GM18498 (cell line): ENCODE measurements around the gene CHRNB2.
A peak's percentile ranks its signal among the peaks of the same experiment; 100 is the strongest.
"Not testable (repeated sequence)": the region's sequence is repeated elsewhere in the genome, so short reads cannot be mapped to it uniquely, and the experiment has no call there.

Experiments
- ATAC-seq: cut with Tn5 transposase; IDR thresholded peaks from one replicate; pipeline ENCODE4 v1.9.1; 2021; ENCODE audit warnings: mild to moderate bottlenecking, moderate library complexity; ENCODE audit not compliant: unreplicated experiment

CHRNB2 gene, protein sequence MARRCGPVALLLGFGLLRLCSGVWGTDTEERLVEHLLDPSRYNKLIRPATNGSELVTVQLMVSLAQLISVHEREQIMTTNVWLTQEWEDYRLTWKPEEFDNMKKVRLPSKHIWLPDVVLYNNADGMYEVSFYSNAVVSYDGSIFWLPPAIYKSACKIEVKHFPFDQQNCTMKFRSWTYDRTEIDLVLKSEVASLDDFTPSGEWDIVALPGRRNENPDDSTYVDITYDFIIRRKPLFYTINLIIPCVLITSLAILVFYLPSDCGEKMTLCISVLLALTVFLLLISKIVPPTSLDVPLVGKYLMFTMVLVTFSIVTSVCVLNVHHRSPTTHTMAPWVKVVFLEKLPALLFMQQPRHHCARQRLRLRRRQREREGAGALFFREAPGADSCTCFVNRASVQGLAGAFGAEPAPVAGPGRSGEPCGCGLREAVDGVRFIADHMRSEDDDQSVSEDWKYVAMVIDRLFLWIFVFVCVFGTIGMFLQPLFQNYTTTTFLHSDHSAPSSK

DNA sequence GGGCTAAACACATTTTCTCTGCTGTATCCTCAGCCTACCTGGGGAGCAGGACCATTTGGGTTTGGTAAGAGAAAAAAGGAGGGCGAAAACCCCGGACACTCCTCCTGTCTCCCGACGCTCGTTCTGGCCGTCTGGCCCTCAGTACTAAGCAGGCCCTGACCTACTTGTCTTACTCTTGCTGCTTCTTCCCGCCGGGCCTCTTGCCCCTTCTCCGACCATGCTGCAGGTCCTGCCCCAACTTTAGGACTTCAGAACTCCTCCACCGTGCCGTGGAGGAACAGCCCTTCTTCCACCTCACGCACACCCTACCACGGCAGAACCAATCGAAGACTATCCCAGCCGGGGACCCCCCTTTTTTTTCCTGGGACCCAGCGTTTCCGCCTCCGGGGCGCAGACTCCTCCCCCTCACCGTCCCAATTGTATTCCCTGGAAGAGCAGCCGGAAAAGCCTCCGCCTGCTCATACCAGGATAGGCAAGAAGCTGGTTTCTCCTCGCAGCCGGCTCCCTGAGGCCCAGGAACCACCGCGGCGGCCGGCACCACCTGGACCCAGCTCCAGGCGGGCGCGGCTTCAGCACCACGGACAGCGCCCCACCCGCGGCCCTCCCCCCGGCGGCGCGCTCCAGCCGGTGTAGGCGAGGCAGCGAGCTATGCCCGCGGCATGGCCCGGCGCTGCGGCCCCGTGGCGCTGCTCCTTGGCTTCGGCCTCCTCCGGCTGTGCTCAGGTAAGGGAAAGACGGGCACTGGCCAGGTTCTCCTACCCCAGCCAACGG lies at the start of gene CHRNB2:
Gene CHRNB2 (plus strand): TSS at position 393 of the 771 bp plus-strand sequence. CDS start 267 bp downstream, at position 660.
- ATAC-seq = peak; percentile 58

DNA sequence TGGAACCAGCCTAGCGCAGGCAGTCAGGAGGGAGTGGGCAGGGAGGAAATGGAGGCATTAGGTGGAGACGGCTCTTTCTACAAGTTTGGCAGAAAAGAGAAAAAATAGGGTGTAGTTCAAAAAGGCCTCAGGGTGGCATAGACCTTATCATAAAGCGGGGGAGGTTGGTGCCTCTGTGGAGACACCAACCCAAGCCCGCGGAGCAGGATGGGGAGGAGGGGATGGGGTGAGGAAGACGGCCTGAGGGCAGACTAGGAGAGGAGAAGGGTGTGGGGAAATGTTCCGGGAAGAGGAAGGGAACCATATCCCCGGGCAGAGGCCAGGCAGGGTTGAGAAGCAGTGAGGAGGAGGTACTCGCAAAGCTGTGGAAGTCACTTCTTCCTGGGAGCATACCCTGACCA lies 48.0 kb upstream of the CHRNB2 start:
- ATAC-seq = no peak

- no peak for ATAC-seq
These were observed 47.2 kb upstream of the CHRNB2 start for GRCh38 chr1:154520333-154520732.

DNA sequence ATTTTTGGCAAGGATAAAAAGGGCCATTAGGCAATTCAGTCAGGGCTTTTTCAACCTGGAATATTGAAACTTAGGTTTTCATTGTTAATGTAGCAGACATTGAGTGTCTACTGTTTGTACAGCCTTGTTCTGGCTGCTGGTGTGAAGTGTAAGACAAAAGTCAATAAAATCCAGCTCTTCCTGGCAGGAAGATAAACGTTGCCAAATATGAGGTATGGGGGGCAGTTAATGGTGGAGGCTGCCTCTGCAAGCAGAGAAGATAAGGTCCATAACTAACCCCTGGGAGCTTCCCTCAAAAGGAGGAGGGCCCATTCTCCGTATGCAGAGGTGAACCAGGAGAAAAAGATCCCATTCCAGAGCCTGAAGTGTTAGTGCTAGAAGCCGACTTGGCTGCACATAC lies 45.9 kb upstream of the CHRNB2 start:
- no peak for ATAC-seq

DNA sequence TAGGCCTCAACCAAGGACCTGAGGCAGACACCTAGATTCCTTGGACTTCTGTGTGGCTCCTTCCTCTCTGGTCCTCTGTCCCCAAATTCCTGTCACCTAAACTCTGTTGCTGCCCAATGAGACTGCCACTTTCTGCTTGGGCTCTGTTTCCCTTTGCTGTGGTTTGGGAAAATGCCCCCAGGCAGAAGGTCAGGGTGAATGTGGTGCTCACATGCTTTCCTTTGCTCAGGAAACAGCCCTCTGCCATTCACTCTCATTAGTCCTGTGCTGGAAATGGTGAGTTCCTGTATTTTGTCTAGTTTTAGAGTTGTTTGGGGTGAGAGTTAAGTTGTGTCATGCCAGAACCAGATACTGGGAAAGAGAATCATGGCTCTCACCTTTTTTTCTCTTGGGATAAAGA lies 42.7 kb upstream of the CHRNB2 start:
- ATAC-seq = no peak

- ATAC-seq = no peak
These were observed 40.4 kb upstream of the CHRNB2 start for GRCh38 chr1:154527192-154527591.

DNA sequence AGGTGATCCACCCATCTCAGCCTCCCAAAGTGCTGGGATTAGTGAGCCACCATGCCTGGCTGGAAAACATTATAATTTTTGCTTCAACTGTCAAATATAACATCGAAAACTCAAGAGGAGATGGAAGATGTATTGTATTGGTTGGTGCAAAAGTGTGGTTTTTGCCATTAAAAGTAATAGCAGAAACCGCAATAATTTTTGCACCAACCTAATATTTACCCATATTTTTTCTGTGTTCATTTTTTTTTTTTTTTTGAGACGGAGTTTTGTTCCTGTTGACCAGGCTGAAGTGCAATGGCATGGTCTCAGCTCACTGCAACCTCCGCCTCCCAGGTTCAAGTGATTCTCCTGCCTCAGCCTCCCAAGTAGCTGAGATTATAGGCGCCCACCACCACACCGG lies 38.3 kb upstream of the CHRNB2 start:
- no peak for ATAC-seq

DNA sequence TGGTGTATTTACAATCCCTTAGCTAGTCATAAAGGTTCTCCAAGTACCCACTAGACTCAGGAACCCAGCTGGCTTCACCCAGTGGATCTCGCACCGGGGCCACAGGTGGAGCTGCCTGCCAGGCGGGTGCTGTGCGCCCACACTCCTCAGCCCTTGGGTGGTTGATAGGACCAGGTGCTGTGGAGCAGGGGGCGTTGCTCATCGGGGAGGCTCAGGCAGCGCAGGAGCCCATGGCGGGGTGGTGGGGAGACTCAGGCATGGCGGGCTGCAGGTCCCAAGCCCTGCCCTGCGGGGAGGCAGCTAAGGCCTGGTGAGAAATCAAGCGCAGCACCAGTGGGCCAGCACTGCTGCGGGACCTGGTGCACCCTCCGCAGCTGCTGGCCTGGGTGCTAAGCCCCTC lies 35.6 kb upstream of the CHRNB2 start:
- not testable (repeated sequence) for ATAC-seq

GRCh38 chr1:154533952-154534844 lies 33.4 kb upstream of the CHRNB2 start:
- no peak for ATAC-seq

GRCh38 chr1:154536570-154536969 lies 31.0 kb upstream of the CHRNB2 start:
- ATAC-seq = no peak

DNA sequence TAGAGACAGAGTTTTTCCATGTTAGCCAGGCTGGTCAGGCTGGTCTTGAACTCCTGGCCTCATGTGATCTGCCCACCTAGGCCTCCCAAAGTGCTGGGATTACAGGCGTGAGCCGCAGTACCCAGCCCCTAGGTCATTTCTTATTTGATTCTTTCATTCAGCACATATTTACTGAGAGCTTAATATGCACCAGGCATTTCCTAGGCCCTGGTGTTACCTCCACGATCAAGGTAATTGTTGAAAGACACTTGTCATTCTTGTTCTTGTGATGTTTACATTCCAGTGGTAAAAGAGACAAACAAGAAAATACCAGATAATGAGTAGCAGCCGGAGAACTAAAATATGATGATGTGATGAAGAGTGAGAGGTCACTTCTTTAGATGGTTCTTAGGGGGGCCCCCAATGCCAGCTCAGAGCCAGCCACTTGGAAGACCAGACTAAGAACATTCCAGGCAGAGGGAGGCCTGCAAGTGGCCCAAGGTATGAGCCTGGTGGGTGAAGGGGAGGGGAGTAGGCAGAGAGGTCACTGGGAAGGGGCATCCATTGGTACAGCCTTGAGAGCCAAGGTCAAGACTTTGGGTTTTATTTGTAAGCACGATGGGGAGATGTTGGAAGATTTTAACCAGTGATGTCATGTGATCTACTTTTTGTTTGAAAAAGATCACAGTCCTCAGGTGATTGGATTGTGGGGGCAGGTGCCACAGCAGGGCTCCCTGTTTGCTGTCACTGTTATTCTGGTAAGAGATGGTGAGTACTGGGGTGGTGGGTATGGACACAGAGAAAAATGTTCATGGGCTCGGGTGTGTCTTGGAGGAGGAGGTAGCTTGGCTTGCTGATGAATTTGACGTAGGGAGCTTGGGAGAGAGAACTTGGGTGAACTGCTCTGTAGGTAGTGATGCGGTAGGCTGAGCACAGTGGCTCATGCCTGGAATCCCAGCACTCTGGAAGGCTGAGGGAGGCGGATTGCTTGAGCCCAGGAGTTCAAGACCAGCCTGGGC lies 27.8 kb upstream of the CHRNB2 start:
- ATAC-seq = no peak

- no peak for ATAC-seq
These were observed 26.3 kb upstream of the CHRNB2 start for GRCh38 chr1:154541231-154541630.

- peak; percentile 44 for ATAC-seq
These were observed 21.1 kb upstream of the CHRNB2 start for GRCh38 chr1:154546264-154547063.

GRCh38 chr1:154547105-154547732 lies 20.4 kb upstream of the CHRNB2 start:
- no peak for ATAC-seq

DNA sequence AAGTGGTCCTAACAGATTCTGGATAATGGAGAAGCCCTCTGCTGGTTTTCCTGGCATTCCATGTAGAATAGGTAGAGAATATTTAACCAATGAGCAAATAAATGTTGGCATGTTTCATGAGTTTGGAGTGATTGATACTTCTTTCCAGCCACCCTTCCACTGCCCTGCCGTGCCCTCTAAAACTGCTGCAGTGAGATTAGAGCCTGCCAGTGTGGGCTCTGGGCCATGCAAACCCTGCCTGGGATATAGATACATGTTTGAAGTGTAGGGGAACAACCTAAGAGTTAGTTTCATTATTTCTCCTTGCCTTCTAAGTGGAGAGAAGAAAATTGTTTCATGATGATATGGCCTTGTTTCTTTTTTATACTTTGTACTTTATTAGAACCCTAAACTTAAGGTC lies 19.6 kb upstream of the CHRNB2 start:
- ATAC-seq = no peak

DNA sequence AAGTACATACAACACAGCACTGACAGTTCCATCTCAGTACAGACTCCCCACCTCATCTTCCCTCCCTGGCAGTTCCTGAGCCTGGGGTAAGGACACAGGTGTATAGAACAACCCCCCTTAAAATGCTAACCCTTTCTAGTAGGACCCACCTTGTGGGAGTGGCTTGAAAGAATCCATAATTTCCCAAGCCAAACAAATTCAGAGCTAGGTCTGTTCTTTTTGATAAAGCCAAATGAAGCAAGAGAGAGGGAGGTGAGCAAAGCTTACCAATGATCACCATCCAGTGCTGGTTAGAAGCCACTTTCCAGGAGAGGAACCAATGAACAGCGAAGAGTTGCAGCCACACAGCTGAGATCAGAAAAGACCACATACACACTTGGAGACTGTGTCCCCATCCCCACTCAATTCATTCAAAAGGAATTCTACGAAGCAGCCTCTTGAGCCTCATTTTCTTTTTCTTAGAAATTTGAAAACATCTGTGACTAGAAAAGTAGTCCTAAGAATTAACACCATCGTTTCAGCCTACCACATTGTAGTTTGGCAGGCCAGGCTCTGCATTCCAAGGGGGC lies 18.3 kb upstream of the CHRNB2 start:
- no peak for ATAC-seq

DNA sequence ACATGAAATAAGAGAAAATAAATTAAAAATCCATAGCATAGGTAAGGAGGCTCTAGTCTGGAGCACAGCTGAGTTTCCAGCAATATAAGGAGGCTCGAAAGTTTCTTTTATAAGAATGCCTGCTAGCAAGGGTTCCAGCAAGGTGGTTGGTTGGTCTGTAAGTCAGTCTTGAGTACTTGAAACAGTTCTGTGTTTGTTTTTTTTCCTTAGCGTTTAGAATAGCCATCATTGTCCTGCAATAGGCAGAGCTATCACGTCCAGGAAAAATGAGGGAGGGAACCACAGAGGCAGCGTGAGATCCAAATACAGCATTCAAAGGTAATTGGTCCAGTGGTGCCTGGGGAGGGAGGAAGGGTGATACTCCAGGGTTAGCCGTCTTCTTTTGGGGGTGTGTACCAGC lies 17.5 kb upstream of the CHRNB2 start:
- ATAC-seq = no peak

GRCh38 chr1:154550657-154551056 lies 16.9 kb upstream of the CHRNB2 start:
- ATAC-seq = no peak
